GM21825 (cell line): ENCODE data around the gene WAC.
A peak's percentile ranks its signal among the peaks of the same experiment; 100 is the strongest.

Source experiments
- ATAC-seq: cut with Tn5 transposase; IDR thresholded peaks from one replicate; pipeline ENCODE4 v1.9.1; 2021; ENCODE audit warnings: mild to moderate bottlenecking, moderate library complexity; ENCODE audit not compliant: unreplicated experiment

The WAC gene

GRCh38 chr10:28523725-28524252, 9.1 kb upstream of the WAC start:
- no peak for ATAC-seq

GRCh38 chr10:28530751-28531150, 2.2 kb upstream of the WAC start:
- no peak for ATAC-seq

- ATAC-seq, result peak; percentile 1
These were observed 257 bp downstream of the WAC start for GRCh38 chr10:28533186-28533564.

GRCh38 chr10:28533571-28534304, 820 bp downstream of the WAC start:
- ATAC-seq, result peak; percentile 21

- ATAC-seq, result no peak
These were observed 2.9 kb downstream of the WAC start for GRCh38 chr10:28535846-28536245.

- no peak for ATAC-seq
These were observed 5.7 kb downstream of the WAC start for GRCh38 chr10:28538595-28538994.

GRCh38 chr10:28540145-28540544, 7.2 kb downstream of the WAC start:
- no peak for ATAC-seq

- no peak for ATAC-seq
These were observed 8.9 kb downstream of the WAC start for GRCh38 chr10:28541717-28542365.

- ATAC-seq, result no peak
These were observed 9.8 kb downstream of the WAC start for GRCh38 chr10:28542728-28543127.

- ATAC-seq, result no peak
These were observed 11.1 kb downstream of the WAC start for GRCh38 chr10:28544058-28544457.

GRCh38 chr10:28545967-28546644, 13.2 kb downstream of the WAC start:
- ATAC-seq, result no peak

GRCh38 chr10:28548781-28549498, 16.0 kb downstream of the WAC start:
- ATAC-seq, result no peak

GRCh38 chr10:28551086-28551485, 18.2 kb downstream of the WAC start:
- ATAC-seq, result no peak

- ATAC-seq, result no peak
These were observed 19.9 kb downstream of the WAC start for GRCh38 chr10:28552775-28553174.

GRCh38 chr10:28554009-28554408, 21.1 kb downstream of the WAC start:
- ATAC-seq, result no peak

GRCh38 chr10:28554952-28555351, 22.0 kb downstream of the WAC start:
- no peak for ATAC-seq

- no peak for ATAC-seq
These were observed 22.4 kb downstream of the WAC start for GRCh38 chr10:28555358-28555757.

- ATAC-seq, result no peak
These were observed 23.2 kb downstream of the WAC start for GRCh38 chr10:28556142-28556541.

- ATAC-seq, result no peak
These were observed 25.3 kb downstream of the WAC start for GRCh38 chr10:28558186-28558585.

GRCh38 chr10:28558923-28559508, 26.1 kb downstream of the WAC start:
- no peak for ATAC-seq

GRCh38 chr10:28559618-28560017, 26.7 kb downstream of the WAC start:
- ATAC-seq, result no peak
